Stomach smooth muscle (tissue), 2 donors: ENCODE data around the gene ATE1.

Source experiments
- H3K27ac ChIP-seq: one replicate; pipeline ENCODE4 v1.7.0; 2013; ENCODE audit warnings: mild to moderate bottlenecking, low read length, inconsistent platforms
- H3K27me3 ChIP-seq, 2 donors: one replicate each; pipeline ENCODE4 v1.7.0; 2013; ENCODE audit warnings: low read length in 2 of 2; ENCODE audit not compliant: insufficient read depth in 2 of 2, control insufficient read depth in 1 of 2
- H3K36me3 ChIP-seq, 2 donors: one replicate each; pipeline ENCODE4 v1.7.0; 2013; ENCODE audit warnings: low read length in 2 of 2; ENCODE audit not compliant: control insufficient read depth in 2 of 2, insufficient read depth in 2 of 2
- H3K4me1 ChIP-seq: one replicate; pipeline ENCODE4 v1.7.0; 2013; ENCODE audit warnings: low read length; ENCODE audit not compliant: control insufficient read depth, insufficient read depth
- H3K4me3 ChIP-seq, 2 donors: one replicate each; pipeline ENCODE4 v1.7.0; 2013; ENCODE audit warnings: low read length in 2 of 2
- H3K9ac ChIP-seq, 2 donors: one replicate each; pipeline ENCODE4 v1.7.0; 2013; ENCODE audit warnings: low read length in 2 of 2, mild to moderate bottlenecking in 1 of 2
- H3K9me3 ChIP-seq, 2 donors: one replicate each; pipeline ENCODE4 v1.7.0; 2013; ENCODE audit warnings: low read length in 2 of 2; ENCODE audit not compliant: control insufficient read depth in 2 of 2
- donor health status: healthy.
- donor health status: Pancreatic carcinoma.

The ATE1 gene

DNA sequence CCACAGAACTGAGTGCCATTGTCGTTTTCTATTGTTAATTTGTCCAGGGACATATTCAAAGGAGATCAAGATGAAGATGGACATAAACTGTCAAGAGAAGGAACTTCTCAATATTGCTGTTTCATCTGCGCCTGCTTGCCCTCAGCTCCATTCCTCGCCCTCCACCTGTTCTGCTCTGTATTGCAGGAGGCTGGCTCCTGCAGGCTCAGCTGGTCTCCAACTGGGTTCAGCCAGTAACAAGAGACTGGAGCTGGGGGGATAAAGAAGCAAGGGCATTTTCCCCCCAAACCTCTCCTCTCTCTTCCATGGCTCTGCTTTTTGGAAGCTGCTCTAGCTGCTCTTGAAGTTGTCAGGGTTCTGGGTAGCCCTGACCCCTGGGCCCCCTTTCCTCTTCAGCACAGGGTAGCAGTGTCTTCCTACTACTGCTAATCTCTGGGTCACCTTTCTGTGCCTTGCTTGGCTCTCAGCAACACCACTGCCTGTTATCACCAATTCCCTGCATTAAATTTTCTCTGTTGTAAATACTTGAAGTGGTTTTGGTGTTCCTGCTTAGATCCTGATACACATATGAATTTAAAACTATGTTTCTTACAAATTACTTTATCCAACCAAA is 180.6 kb downstream of the ATE1 start:
- H3K9ac ChIP-seq: no peak overlapping the region
- no peaks in the 10 kb centered on the region for H3K27me3 ChIP-seq
- no peak overlapping the region for H3K27ac ChIP-seq
- no peaks in the 10 kb centered on the region for H3K9me3 ChIP-seq
- no peak overlapping the region for H3K4me3 ChIP-seq
- no peaks in the 10 kb centered on the region for H3K4me1 ChIP-seq
- peaks cover 0 to 4% of the 10 kb centered on the region in 2 donors for H3K36me3 ChIP-seq

DNA sequence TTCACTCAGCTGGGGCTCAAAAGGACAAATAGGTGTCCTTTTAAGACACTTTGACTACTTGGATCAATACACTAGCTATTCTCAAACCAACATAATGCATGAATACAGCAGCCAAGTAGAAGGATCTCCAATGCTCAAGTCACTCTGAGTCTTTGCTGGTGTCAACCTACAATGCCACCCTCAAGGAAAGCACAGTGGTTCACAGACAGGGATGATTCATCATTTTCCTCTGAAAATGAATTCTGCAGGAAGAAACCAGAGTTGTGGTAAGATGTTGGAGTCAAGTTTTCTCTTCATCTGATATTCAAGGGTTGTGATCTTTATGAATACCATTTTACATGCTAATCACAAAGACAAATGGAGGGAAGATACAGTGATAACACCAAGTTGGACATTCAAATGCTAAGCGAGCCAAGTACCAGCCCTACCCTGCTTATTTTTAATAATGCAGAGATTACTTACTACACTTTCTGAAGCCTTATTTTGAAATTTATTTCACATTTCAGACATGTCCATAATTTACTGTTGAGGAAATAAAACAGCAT is 186.5 kb downstream of the ATE1 start:
- Histone ChIP-seq H3K9me3 (no peaks in the 10 kb centered on the region), H3K27me3 (no peaks in the 10 kb centered on the region), H3K36me3 (peaks cover 0 to 4% of the 10 kb centered on the region in 2 donors), H3K4me3 (no peak overlapping the region), H3K9ac (no peak overlapping the region), H3K4me1 (no peaks in the 10 kb centered on the region), H3K27ac (no peak overlapping the region)

DNA sequence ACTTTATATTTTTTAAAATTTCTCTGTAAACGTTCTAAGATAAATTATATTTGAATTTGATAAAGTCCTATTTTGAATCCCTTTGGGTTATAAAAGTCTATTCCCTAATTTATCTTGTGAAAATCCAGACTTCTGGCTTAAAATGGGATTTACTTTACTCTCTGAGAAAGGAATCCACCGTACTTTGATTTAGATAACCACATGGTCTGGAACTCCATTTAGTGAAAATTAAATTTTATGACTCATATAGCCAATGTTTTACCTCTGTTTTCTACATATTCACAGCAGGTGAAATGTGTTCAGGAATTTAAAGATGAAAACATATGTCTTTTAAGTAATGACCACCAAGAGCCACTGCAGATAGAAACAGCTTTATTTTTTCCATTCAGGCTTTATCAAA is 187.8 kb downstream of the ATE1 start:
- Histone ChIP-seq H3K9ac (no peak overlapping the region), H3K27ac (no peak overlapping the region), H3K4me1 (no peaks in the 10 kb centered on the region), H3K27me3 (no peaks in the 10 kb centered on the region), H3K36me3 (peaks cover 0 to 4% of the 10 kb centered on the region in 2 donors), H3K4me3 (no peak overlapping the region), H3K9me3 (no peaks in the 10 kb centered on the region)

DNA sequence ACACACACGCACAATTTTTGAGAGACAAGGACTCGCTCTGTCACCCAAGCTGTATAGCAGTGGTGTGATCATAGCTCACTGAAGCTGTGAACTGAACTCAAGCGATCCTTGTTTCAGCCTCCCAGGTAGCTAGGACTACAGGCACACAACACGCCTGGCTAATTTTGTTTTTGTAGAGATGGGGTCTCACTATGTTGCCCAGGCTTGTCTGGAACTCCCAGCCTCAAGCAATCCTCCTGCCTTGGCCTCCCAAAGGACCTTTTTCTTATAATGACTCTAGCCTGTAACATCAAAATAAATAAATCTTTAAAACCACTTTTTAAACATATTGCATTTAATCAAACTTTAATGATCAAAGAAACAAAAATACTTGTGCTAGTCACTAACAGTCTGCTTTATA is 188.7 kb downstream of the ATE1 start:
- Histone ChIP-seq H3K4me3 (no peak overlapping the region), H3K9ac (no peak overlapping the region), H3K27ac (no peak overlapping the region), H3K9me3 (no peaks in the 10 kb centered on the region), H3K4me1 (no peaks in the 10 kb centered on the region), H3K36me3 (peaks cover 0 to 4% of the 10 kb centered on the region in 2 donors), H3K27me3 (peaks cover 0 to 4% of the 10 kb centered on the region in 2 donors)

DNA sequence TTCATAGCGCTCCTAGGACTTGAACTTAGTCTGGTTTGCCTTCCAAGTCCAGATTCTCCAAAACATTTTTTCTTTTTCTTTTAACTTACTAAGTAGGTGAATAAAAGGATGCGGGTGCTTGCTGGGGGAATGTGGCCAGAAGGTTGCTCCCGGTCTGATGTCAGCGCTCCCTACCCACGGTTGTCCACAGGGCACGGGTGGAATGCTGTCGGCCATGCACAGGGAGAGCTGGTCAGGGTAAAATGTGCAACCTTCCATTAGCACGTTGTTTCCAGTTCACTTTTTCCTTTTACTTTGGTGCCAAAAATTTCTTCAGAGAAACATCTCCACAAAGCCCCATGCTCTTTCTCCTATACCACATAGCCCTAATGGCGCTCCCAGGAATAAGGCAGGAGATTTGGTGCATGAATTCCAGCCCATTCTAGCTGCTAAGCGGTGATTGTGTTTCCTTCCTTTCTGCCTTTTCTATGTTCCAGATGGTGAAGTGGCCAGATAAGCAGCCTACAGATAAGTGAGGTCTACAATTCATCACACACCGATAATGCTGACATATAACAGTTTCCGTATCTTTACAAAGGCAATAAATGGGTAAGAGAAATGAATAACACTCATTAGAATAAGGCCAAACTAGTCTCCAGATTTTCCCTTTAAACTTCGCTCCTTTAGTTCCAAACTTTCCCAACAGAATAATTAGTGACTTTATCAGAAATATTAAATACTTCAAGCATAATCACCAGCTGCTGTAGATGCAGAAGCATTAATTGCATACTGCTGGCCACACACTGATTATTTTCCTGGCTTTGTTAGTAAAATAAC is 191.3 kb downstream of the ATE1 start:
- Histone ChIP-seq H3K4me3 (no peak overlapping the region), H3K9ac (no peak overlapping the region), H3K36me3 (no peaks in the 10 kb centered on the region), H3K27ac (no peak overlapping the region), H3K4me1 (no peaks in the 10 kb centered on the region), H3K9me3 (no peaks in the 10 kb centered on the region), H3K27me3 (peaks cover 0 to 4% of the 10 kb centered on the region in 2 donors)

DNA sequence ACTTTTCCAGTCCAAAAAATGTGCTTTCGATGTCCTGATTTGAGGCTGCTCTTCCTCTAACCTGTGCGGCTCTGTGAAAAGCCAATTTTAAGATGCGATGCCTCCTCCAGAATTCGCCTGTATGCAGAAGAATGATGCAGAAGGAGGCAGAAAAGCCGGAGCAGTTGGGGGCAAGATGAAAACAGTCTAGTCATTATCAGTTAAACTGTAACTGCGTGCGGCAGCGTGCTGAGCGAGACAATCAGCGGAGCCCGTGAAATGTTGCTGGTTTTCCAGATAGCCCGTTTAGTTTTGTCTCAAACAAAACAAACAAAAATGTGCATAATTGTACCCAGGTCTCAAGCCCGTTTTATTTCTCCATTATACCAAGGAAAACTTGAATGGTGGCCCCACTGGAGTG is 192.6 kb downstream of the ATE1 start:
- H3K36me3 ChIP-seq: no peaks in the 10 kb centered on the region
- no peak overlapping the region for H3K9ac ChIP-seq
- H3K27ac ChIP-seq: no peak overlapping the region
- no peaks in the 10 kb centered on the region for H3K4me1 ChIP-seq
- no peak overlapping the region for H3K4me3 ChIP-seq
- peaks cover 0 to 4% of the 10 kb centered on the region in 2 donors for H3K27me3 ChIP-seq
- no peaks in the 10 kb centered on the region for H3K9me3 ChIP-seq

DNA sequence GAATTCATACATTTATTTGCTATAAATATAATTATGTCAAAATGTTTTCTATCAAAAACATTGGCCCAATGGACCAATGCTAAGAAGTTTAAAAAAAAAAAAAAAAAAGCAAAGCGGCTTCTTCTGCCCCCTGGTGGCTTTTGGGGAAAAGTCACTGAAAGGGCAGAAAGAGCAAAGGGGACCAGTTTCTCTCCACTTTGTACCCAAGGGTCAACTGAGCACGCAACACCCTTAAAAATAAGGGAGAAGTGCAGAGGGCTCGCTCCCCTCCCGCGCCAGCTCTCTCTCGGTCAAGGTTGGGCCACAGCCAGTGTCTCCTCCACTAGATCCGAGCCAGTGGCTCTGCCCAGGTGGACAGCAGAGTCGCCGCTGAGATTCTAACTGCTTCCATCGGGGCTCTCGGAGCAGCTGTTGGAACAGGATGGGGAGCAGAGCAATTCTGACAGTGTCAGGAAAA is 193.2 kb downstream of the ATE1 start:
- no peaks in the 10 kb centered on the region for H3K4me1 ChIP-seq
- no peak overlapping the region for H3K4me3 ChIP-seq
- no peaks in the 10 kb centered on the region for H3K9me3 ChIP-seq
- H3K9ac ChIP-seq: no peak overlapping the region
- H3K27ac ChIP-seq: no peak overlapping the region
- H3K36me3 ChIP-seq: no peaks in the 10 kb centered on the region
- peaks cover 0 to 4% of the 10 kb centered on the region in 2 donors for H3K27me3 ChIP-seq

DNA sequence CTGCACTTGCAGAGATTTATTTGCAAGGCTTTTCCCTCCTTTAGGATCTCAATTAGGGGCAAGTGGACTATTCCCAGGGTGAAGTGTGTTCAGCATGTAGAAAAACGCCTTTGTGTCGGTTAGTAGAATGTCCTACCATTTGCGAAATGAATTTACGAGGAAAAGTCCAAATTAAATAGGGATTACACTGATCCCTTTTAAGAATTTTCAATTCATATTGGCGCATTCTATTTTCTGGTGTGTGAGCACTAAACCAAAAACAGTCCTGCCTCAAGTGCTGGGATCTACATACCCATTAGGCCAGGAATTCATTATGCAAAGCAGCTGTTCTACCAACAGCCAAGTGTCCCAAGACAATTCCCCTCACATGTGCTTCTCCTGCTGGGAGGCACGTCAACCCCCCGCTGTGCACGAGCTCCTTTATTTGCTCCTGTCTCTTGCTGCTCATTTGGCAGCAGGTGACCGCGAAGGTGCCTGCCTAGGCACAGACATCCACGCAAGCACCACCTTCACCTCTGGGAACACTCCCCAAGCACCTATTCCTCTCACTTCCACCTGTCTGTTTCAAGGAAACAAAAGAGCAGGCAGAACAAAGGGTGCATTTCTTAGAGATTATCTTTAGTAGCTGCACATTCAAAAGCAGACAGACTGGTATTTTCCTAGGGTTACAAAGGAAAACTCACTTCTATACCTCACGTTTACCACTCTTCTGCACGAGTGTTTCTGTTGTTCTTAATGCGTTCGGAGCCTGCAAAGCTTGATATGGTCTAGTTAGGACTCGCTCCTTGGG is 195.0 kb downstream of the ATE1 start:
- no peak overlapping the region for H3K4me3 ChIP-seq
- no peaks in the 10 kb centered on the region for H3K9me3 ChIP-seq
- H3K9ac ChIP-seq: no peak overlapping the region
- no peaks in the 10 kb centered on the region for H3K4me1 ChIP-seq
- H3K27me3 ChIP-seq: peaks cover 0 to 5% of the 10 kb centered on the region in 2 donors
- no peak overlapping the region for H3K27ac ChIP-seq
- H3K36me3 ChIP-seq: no peaks in the 10 kb centered on the region

DNA sequence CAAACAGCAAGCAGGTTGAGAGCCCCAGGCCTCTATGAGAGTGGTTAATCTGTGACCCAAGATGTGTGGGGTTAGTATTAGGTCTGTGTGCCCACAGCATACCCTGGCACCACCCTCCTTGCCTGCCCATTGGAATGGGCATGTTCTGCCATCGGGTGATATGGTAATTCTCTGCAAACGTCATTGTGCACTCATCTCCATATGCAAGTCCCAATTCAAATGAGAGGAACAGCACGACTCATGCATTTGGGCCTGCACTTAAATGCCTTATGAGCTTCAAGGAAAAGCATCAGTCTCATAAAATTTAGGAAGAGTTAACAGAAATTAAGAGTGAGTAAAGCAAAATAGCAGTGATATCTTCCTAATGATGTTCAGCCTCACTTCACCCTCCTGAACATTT is 195.7 kb downstream of the ATE1 start:
- H3K27ac ChIP-seq: no peak overlapping the region
- no peaks in the 10 kb centered on the region for H3K9me3 ChIP-seq
- no peak overlapping the region for H3K9ac ChIP-seq
- H3K27me3 ChIP-seq: peaks cover 0 to 5% of the 10 kb centered on the region in 2 donors
- no peaks in the 10 kb centered on the region for H3K4me1 ChIP-seq
- H3K4me3 ChIP-seq: no peak overlapping the region
- H3K36me3 ChIP-seq: no peaks in the 10 kb centered on the region

DNA sequence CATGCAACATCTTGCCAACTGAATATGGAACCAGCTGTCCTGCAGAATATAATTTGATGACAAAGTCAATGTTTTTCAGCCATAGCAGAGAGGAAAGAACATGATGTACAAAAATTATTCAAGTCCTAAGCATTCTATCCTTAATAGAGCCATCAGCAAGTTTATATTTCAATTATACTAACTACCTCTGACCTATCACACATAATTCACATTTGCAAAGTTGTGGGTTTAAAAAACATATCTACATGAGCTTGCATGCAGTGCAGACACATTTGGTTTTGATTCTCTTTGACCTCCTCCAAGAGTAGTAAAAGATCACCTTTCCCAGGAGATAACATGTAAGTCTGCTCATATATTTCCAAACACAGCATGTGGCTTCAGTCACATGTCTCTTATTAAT is 203.5 kb downstream of the ATE1 start:
- H3K4me3 ChIP-seq: no peak overlapping the region
- H3K27ac ChIP-seq: no peak overlapping the region
- H3K27me3 ChIP-seq: no peaks in the 10 kb centered on the region
- H3K9me3 ChIP-seq: no peaks in the 10 kb centered on the region
- H3K9ac ChIP-seq: no peak overlapping the region
- H3K36me3 ChIP-seq: no peaks in the 10 kb centered on the region
- H3K4me1 ChIP-seq: no peaks in the 10 kb centered on the region
